NOMO-1 treated with DMSO at 0.1 percent for 48 hours (cell line): ENCODE data around the gene MACC1.

Experiments used
- DNase-seq: peaks from one replicate; lab custom pipeline; 2025; ENCODE audit not compliant: unreplicated experiment; lab: John Stamatoyannopoulos, UW

MACC1 gene

DNA sequence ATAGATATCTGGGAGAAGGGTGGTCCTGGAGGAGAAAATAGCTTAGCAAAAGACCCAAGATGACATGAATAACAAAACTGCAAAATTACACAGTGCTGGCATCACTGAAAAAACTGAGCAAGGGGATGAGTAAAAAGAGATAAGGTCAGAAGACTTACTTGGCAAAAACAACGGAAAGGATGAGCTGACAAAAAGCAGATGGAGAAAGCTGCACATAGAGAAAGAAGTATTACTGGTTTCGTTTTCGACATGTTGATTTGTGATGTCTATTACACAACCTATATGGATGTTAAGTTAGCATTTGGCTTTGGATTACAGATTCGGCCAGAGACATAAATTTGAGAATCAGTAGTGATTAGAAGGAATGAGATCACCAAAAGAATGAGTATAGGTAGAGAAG is 132.1 kb downstream of the MACC1 start:
- DNase-seq: peak; percentile 79
